HEK293T (cell line): ENCODE results near the gene NAV2.
A peak's percentile ranks its signal among the peaks of the same experiment; 100 is the strongest.

ENCODE experiments used
- CTCF ChIA-PET: fragments of 350-600 bp; formaldehyde crosslinking; extraction: SDS; loops from one replicate; lab custom pipeline; 2021; ENCODE audit warnings: antibody characterized with exemption, inconsistent platforms; lab: Yijun Ruan, JAX
- POLR2A ChIA-PET: fragments of 350-600 bp; formaldehyde crosslinking; extraction: SDS; loops from one replicate; lab custom pipeline; 2020; ENCODE audit warnings: antibody characterized with exemption, inconsistent platforms; lab: Yijun Ruan, JAX
- DNase-seq: peaks from one replicate; pipeline ENCODE4 v3.0.0; 2012; ENCODE audit warnings: mixed read lengths; ENCODE audit errors: extremely low spot score
- ARNT ChIP-seq: fragments of 450-650 bp; IDR thresholded peaks from 2 replicates; pipeline ENCODE4 v1.6.1; 2017; ENCODE audit warnings: mild to moderate bottlenecking
- BHLHE40 ChIP-seq: fragments of 450-650 bp; IDR thresholded peaks from 2 replicates; pipeline ENCODE4 v1.6.1; 2016; ENCODE audit warnings: mild to moderate bottlenecking, moderate library complexity, borderline replicate concordance
- CTBP1 ChIP-seq: fragments of 450-650 bp; IDR thresholded peaks from 2 replicates; pipeline ENCODE4 v1.6.1; 2016; ENCODE audit warnings: borderline replicate concordance
- ELF4 ChIP-seq: fragments of 450-650 bp; IDR thresholded peaks from 2 replicates; pipeline ENCODE4 v1.6.1; 2017; ENCODE audit warnings: antibody characterized with exemption
- FOXA1 ChIP-seq: fragments of 450-650 bp; IDR thresholded peaks from 2 replicates; pipeline ENCODE4 v1.6.1; 2016; ENCODE audit warnings: mild to moderate bottlenecking
- FOXK2 ChIP-seq: fragments of 450-650 bp; IDR thresholded peaks from 2 replicates; pipeline ENCODE4 v1.6.1; 2016; ENCODE audit warnings: mild to moderate bottlenecking
- FOXM1 ChIP-seq: fragments of 450-650 bp; IDR thresholded peaks from 2 replicates; pipeline ENCODE4 v1.6.1; 2017; ENCODE audit warnings: mild to moderate bottlenecking, borderline replicate concordance
- HDGF ChIP-seq: fragments of 450-650 bp; IDR thresholded peaks from 2 replicates; pipeline ENCODE4 v1.6.1; 2017; ENCODE audit warnings: antibody characterized with exemption, borderline replicate concordance
- L3MBTL2 ChIP-seq: fragments of 450-650 bp; conservative IDR thresholded peaks from 2 replicates; pipeline ENCODE4 v1.6.1; 2016; ENCODE audit warnings: mild to moderate bottlenecking
- LEF1 ChIP-seq: fragments of 450-650 bp; IDR thresholded peaks from 2 replicates; pipeline ENCODE4 v1.6.1; 2017; ENCODE audit warnings: mild to moderate bottlenecking, borderline replicate concordance
- NFRKB ChIP-seq: fragments of 450-650 bp; IDR thresholded peaks from 2 replicates; pipeline ENCODE4 v1.6.1; 2016; ENCODE audit warnings: mild to moderate bottlenecking, moderate library complexity
- SP1 ChIP-seq: fragments of 450-650 bp; IDR thresholded peaks from 2 replicates; pipeline ENCODE4 v1.6.1; 2017
- SUZ12 ChIP-seq: fragments of 450-650 bp; IDR thresholded peaks from 2 replicates; pipeline ENCODE4 v1.6.1; 2016; ENCODE audit warnings: mild to moderate bottlenecking
- TARDBP ChIP-seq: fragments of 450-650 bp; IDR thresholded peaks from 2 replicates; pipeline ENCODE4 v1.6.1; 2016
- ZNF384 ChIP-seq: fragments of 450-650 bp; IDR thresholded peaks from 2 replicates; pipeline ENCODE4 v1.6.1; 2016
- TF ChIP-seq, protein P1 (sequence below): fragments of 450-650 bp; IDR thresholded peaks from 2 replicates; pipeline ENCODE4 v1.6.1; 2016

Gene NAV2, protein sequence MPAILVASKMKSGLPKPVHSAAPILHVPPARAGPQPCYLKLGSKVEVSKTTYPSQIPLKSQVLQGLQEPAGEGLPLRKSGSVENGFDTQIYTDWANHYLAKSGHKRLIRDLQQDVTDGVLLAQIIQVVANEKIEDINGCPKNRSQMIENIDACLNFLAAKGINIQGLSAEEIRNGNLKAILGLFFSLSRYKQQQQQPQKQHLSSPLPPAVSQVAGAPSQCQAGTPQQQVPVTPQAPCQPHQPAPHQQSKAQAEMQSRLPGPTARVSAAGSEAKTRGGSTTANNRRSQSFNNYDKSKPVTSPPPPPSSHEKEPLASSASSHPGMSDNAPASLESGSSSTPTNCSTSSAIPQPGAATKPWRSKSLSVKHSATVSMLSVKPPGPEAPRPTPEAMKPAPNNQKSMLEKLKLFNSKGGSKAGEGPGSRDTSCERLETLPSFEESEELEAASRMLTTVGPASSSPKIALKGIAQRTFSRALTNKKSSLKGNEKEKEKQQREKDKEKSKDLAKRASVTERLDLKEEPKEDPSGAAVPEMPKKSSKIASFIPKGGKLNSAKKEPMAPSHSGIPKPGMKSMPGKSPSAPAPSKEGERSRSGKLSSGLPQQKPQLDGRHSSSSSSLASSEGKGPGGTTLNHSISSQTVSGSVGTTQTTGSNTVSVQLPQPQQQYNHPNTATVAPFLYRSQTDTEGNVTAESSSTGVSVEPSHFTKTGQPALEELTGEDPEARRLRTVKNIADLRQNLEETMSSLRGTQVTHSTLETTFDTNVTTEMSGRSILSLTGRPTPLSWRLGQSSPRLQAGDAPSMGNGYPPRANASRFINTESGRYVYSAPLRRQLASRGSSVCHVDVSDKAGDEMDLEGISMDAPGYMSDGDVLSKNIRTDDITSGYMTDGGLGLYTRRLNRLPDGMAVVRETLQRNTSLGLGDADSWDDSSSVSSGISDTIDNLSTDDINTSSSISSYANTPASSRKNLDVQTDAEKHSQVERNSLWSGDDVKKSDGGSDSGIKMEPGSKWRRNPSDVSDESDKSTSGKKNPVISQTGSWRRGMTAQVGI (N-terminal part only)

DNA sequence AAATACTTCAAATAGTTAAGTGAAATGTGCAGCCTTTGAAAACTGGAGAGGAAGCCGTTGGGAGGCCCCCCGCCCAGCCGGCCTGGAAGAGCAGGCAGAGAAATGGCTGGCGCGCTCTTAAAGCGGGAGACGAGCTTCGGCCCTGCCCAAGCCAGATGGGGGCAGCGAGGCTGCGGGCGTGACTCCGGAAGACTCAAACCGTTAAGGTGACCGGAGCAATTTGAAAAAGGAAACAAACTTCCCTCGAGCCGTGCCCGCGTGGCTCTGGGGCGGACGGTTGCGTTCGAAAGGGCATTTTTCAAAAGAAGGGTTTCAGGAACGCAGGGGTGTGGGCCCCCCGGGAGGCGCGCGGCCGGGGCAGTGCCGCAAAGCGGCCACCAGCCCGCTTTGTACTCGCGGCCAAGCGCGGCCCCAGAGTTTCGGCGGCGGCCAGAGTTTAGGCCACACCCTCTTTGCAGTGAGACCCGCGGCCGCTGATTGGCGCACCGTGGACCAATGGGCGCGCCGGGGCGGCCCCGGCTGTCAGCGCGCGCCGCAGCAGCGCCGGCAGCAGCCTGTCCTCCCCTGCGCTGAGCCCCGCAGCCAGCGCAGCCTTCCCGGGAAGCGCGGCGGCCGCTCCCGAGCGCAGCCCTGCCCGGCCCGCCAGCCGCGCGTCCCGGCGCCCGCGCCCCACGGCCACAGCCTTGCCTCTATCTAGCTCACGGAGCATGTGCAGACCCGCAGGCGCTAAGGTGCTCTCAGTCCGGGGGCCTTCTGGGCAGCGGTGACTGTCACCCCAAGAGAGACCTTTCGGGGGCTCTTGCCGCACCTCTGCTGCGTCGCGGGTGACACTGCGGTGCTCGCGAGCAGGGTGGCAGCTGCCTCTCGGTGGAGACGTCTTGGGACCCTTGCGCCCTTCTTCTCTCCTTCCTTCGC, at the start of gene NAV2:
Gene NAV2, plus strand, starts transcription at position 557 of the 915 bp plus-strand sequence. CDS start 859 bp downstream, outside the sequence.
- CTCF ChIA-PET: interaction anchor here (0.6 to 1.1 kb wide), 2 partner anchors 487 to 723 kb away, joined by 3 read pairs; no protein-coding TSS in a partner anchor
- POLR2A ChIA-PET: interaction anchor here (0.6 to 2.5 kb wide), 13 partner anchors 9 to 153 kb away, joined by 3 to 16 read pairs (median 3); no protein-coding TSS in a partner anchor
- peak; percentile 91 for DNase-seq
- TF ChIP-seq HDGF (no peak), SP1 (no peak), L3MBTL2 (peak; percentile 92), ELF4 (peak; percentile 65), BHLHE40 (no peak), FOXA1 (no peak), SUZ12 (no peak), ZNF384 (no peak), NFRKB (no peak), FOXM1 (peak; percentile 93), ARNT (no peak)
- TF ChIP-seq, protein P1, sequence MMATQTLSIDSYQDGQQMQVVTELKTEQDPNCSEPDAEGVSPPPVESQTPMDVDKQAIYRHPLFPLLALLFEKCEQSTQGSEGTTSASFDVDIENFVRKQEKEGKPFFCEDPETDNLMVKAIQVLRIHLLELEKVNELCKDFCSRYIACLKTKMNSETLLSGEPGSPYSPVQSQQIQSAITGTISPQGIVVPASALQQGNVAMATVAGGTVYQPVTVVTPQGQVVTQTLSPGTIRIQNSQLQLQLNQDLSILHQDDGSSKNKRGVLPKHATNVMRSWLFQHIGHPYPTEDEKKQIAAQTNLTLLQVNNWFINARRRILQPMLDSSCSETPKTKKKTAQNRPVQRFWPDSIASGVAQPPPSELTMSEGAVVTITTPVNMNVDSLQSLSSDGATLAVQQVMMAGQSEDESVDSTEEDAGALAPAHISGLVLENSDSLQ: peak; percentile 45

DNA sequence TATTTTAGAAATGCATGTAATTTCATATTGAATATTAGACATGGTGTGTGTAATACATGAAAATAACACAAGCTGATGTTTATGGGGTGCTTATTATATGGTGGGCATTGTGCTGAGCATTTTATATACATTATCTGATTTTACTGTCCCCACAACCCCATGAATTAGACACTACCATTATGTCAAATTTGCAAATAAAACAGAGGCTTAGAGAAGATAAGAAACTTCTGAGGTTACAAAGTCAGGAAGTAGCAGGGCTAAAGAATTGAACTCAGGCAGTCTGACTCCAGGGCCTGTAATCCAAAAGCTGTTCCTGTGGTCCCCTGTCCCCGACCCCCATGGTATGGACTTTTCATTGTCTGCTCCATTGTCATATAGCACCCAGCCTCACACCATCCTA, 49.4 kb upstream of the NAV2 start:
- DNase-seq: no peak
- no peak for TF ChIP-seq ZNF384
- no peak for TF ChIP-seq SUZ12
- TF ChIP-seq HDGF: no peak
- no peak for TF ChIP-seq FOXK2
- no peak for TF ChIP-seq FOXM1
- ChIA-PET CTCF (no interaction called here), POLR2A (no interaction called here)

DNA sequence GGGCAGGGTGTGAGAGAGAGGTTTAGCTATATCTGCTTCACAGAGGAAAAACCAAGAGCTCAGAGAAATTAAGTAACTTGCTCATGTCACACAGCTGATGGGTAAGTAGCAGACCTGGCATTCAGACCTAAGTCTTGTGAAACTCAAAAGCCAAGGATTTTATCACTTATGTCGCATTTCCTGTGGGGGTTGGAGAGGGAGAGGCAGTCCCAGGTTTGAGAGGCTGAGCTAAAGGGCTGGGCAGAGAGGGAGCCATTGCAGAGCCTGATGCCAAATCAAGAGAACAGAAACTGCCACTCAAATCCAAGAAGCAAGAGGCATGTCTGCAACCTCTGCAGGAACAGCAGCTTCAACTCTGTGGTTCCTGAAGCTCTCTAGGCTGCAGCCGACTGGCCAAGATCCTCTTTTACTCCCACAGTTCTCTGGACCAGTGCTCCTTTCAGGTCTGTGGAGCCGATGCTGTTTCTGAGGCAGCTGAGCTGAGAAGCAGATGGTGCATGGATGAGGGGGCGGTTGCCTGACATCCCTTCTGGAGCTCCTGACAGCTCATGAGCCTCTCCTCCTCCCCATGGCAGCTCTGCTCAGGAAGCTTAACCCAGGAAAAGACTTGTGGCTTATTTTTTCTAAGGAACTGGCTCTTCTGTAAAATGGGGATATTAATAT, 47.6 kb upstream of the NAV2 start:
- TF ChIP-seq FOXK2 (no peak), ARNT (no peak), SP1 (no peak), FOXM1 (no peak), CTBP1 (no peak), BHLHE40 (no peak), ELF4 (no peak), LEF1 (no peak), TARDBP (no peak), NFRKB (no peak), FOXA1 (no peak), HDGF (no peak), SUZ12 (no peak), ZNF384 (no peak), L3MBTL2 (no peak)
- TF ChIP-seq, protein P1: no peak
- DNase-seq: no peak

DNA sequence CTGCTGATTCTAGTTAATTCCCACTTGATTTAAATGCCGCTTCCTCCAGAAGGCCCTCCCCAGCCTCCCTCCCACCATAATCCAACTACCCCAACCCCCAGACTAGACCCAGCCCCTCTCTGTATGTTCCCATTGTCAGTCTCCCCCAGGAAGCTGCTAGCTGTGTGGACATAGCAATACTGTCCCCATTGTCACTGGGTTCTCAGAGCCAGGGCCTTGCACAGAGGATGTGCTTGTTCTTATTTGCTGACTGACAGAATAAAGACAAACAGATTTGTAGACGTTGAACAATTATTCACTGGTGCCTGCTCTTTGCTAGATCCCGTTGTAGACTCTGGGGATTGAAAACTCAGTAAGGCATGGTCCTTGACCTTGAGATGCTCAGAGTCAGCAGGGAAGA, 45.7 kb upstream of the NAV2 start:
- POLR2A ChIA-PET: interaction anchor here (1.2 kb wide), 1 partner anchor 9 kb away, joined by 3 read pairs; no protein-coding TSS in a partner anchor
- TF ChIP-seq BHLHE40 (no peak), NFRKB (no peak), ARNT (no peak), HDGF (no peak), CTBP1 (no peak), FOXK2 (no peak), TARDBP (no peak), SP1 (no peak), SUZ12 (no peak), ZNF384 (no peak), FOXA1 (no peak), FOXM1 (no peak), L3MBTL2 (no peak), LEF1 (no peak), ELF4 (no peak)
- TF ChIP-seq, protein P1: no peak
- CTCF ChIA-PET: no interaction called here
- no peak for DNase-seq

More for the DNA sequence above, 47.6 kb upstream of the NAV2 start:
- CTCF ChIA-PET: no interaction called here
- POLR2A ChIA-PET: interaction anchor here (1.5 kb wide), 1 partner anchor 47 kb away, joined by 4 read pairs; the partner anchor contains the start of gene NAV2
